Body of pancreas (tissue), 4 donors: ENCODE measurements around the gene JADE1.

Experiments used
- CTCF ChIP-seq, 7 experiments: fragments of 450-650 bp in 4 of 7; fragments of 200-600 bp in 3 of 7; sonication (generic) in 3 of 7; IDR thresholded peaks; one replicate each; pipeline ENCODE4 v1.5.1; 2016 to 2019; ENCODE audit warnings: antibody characterized with exemption in 7 of 7
- POLR2A ChIP-seq, 3 donors: fragments of 450-650 bp; IDR thresholded peaks; one replicate each; pipeline ENCODE4 v1.6.1; 2016; ENCODE audit warnings: antibody characterized with exemption in 3 of 3, mild to moderate bottlenecking in 2 of 3

DNA sequence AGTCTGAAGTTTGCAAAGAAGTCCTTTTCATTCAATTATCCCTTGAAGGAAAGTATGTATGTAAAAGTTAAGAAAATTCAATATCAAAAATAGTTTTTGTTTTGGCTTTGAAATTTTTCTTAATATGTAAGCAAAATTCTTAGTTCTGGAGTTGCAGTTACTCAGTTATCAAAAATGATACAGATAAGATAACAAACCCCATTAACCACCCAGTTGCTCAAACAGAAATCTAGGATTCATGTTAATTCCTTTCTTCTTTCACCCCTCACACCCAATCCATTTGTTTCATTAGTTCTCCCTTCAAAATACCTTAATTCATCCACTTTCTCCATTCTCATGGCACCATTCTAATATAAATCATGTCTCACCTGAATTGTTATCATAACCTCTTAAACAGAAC is 40.5 kb upstream of the JADE1 start:
- TF ChIP-seq CTCF (IDR thresholded peaks at IDR 0.05) (no peak), POLR2A (IDR thresholded peaks at IDR 0.05) (no peak)
